ENCODE data around the gene AKAP12.
"Not testable (repeated sequence)": the region's sequence is repeated elsewhere in the genome, so short reads cannot be mapped to it uniquely, and the experiment has no call there.

AKAP12 gene

GRCh38 chr6:151338651-151339200, 99.0 kb downstream of the AKAP12 start:
- Histone ChIP-seq H3K36me3 (ENCODE audit: insufficient read depth, low read length) (peaks cover 17% of the 10 kb centered on the region), H3K9ac (ENCODE audit: low read length) (no peak overlapping the region), H3K27ac (ENCODE audit: low read depth, low read length) (no peak overlapping the region), H3K4me1 (ENCODE audit: insufficient read depth, low read length) (peaks cover 15% of the 10 kb centered on the region), H3K9me3 (ENCODE audit: low read length) (no peaks in the 10 kb centered on the region), H3K4me3 (ENCODE audit: low read depth in 1 of 2, low read length in 2 of 2) (no peak overlapping the region), H3K27me3 (ENCODE audit: control insufficient read depth in 1 of 2, insufficient read depth in 2 of 2, low read length in 2 of 2) (no peaks in the 10 kb centered on the region)

GRCh38 chr6:151339369-151339768, 99.6 kb downstream of the AKAP12 start:
- Histone ChIP-seq H3K27me3 (ENCODE audit: control insufficient read depth in 1 of 2, insufficient read depth in 2 of 2, low read length in 2 of 2) (no peaks in the 10 kb centered on the region), H3K4me3 (ENCODE audit: low read depth in 1 of 2, low read length in 2 of 2) (no peak overlapping the region), H3K36me3 (ENCODE audit: insufficient read depth, low read length) (peaks cover 17% of the 10 kb centered on the region), H3K27ac (ENCODE audit: low read depth, low read length) (no peak overlapping the region), H3K9ac (ENCODE audit: low read length) (no peak overlapping the region), H3K9me3 (ENCODE audit: low read length) (no peaks in the 10 kb centered on the region), H3K4me1 (ENCODE audit: insufficient read depth, low read length) (peaks cover 15% of the 10 kb centered on the region)

- Histone ChIP-seq H3K27me3 (ENCODE audit: control insufficient read depth in 1 of 2, insufficient read depth in 2 of 2, low read length in 2 of 2) (no peaks in the 10 kb centered on the region), H3K4me1 (ENCODE audit: insufficient read depth, low read length) (peaks cover 15% of the 10 kb centered on the region), H3K9me3 (ENCODE audit: low read length) (no peaks in the 10 kb centered on the region), H3K9ac (ENCODE audit: low read length) (no peak overlapping the region), H3K4me3 (ENCODE audit: low read depth in 1 of 2, low read length in 2 of 2) (no peak overlapping the region), H3K36me3 (ENCODE audit: insufficient read depth, low read length) (peaks cover 17% of the 10 kb centered on the region), H3K27ac (ENCODE audit: low read depth, low read length) (no peak overlapping the region)
Measured at GRCh38 chr6:151340219-151340978, 100.6 kb downstream of the AKAP12 start.

- Histone ChIP-seq H3K9ac (ENCODE audit: low read length) (no peak overlapping the region), H3K4me1 (ENCODE audit: insufficient read depth, low read length) (peaks cover 24% of the 10 kb centered on the region), H3K4me3 (ENCODE audit: low read depth in 1 of 2, low read length in 2 of 2) (no peak overlapping the region), H3K9me3 (ENCODE audit: low read length) (no peaks in the 10 kb centered on the region), H3K36me3 (ENCODE audit: insufficient read depth, low read length) (peaks cover 12% of the 10 kb centered on the region), H3K27ac (ENCODE audit: low read depth, low read length) (no peak overlapping the region), H3K27me3 (ENCODE audit: control insufficient read depth in 1 of 2, insufficient read depth in 2 of 2, low read length in 2 of 2) (no peaks in the 10 kb centered on the region)
Measured at GRCh38 chr6:151341476-151342195, 101.9 kb downstream of the AKAP12 start.

GRCh38 chr6:151342750-151343149, 103.0 kb downstream of the AKAP12 start:
- H3K36me3 ChIP-seq (ENCODE audit: insufficient read depth, low read length) = peaks cover 12% of the 10 kb centered on the region
- not testable (repeated sequence) for H3K9me3 ChIP-seq (ENCODE audit: low read length); H3K9ac ChIP-seq (ENCODE audit: low read length); H3K27ac ChIP-seq (ENCODE audit: low read depth, low read length); H3K27me3 ChIP-seq (ENCODE audit: control insufficient read depth in 1 of 2, insufficient read depth in 2 of 2, low read length in 2 of 2); H3K4me3 ChIP-seq (ENCODE audit: low read depth in 1 of 2, low read length in 2 of 2)
- peaks cover 28% of the 10 kb centered on the region for H3K4me1 ChIP-seq (ENCODE audit: insufficient read depth, low read length)

GRCh38 chr6:151349651-151350270, 110.0 kb downstream of the AKAP12 start:
- Histone ChIP-seq H3K4me1 (ENCODE audit: insufficient read depth, low read length) (peaks cover 14% of the 10 kb centered on the region), H3K9me3 (ENCODE audit: low read length) (no peaks in the 10 kb centered on the region), H3K27me3 (ENCODE audit: control insufficient read depth in 1 of 2, insufficient read depth in 2 of 2, low read length in 2 of 2) (no peaks in the 10 kb centered on the region), H3K9ac (ENCODE audit: low read length) (no peak overlapping the region), H3K4me3 (ENCODE audit: low read depth in 1 of 2, low read length in 2 of 2) (no peak overlapping the region), H3K27ac (ENCODE audit: low read depth, low read length) (no peak overlapping the region), H3K36me3 (ENCODE audit: insufficient read depth, low read length) (peaks cover 40% of the 10 kb centered on the region)

GRCh38 chr6:151350442-151351145, 110.8 kb downstream of the AKAP12 start:
- no peaks in the 10 kb centered on the region for H3K9me3 ChIP-seq (ENCODE audit: low read length)
- H3K27me3 ChIP-seq (ENCODE audit: control insufficient read depth in 1 of 2, insufficient read depth in 2 of 2, low read length in 2 of 2) = no peaks in the 10 kb centered on the region
- peaks cover 43% of the 10 kb centered on the region for H3K36me3 ChIP-seq (ENCODE audit: insufficient read depth, low read length)
- H3K4me3 ChIP-seq (ENCODE audit: low read depth in 1 of 2, low read length in 2 of 2) = no peak overlapping the region
- H3K9ac ChIP-seq (ENCODE audit: low read length) = no peak overlapping the region
- H3K4me1 ChIP-seq (ENCODE audit: insufficient read depth, low read length) = peaks cover 14% of the 10 kb centered on the region
- no peak overlapping the region for H3K27ac ChIP-seq (ENCODE audit: low read depth, low read length)

- H3K4me3 ChIP-seq (ENCODE audit: low read depth in 1 of 2, low read length in 2 of 2) = no peak overlapping the region
- no peaks in the 10 kb centered on the region for H3K9me3 ChIP-seq (ENCODE audit: low read length)
- H3K9ac ChIP-seq (ENCODE audit: low read length) = no peak overlapping the region
- H3K36me3 ChIP-seq (ENCODE audit: insufficient read depth, low read length) = peaks cover 46% of the 10 kb centered on the region
- no peak overlapping the region for H3K27ac ChIP-seq (ENCODE audit: low read depth, low read length)
- H3K4me1 ChIP-seq (ENCODE audit: insufficient read depth, low read length) = peaks cover 8% of the 10 kb centered on the region
- H3K27me3 ChIP-seq (ENCODE audit: control insufficient read depth in 1 of 2, insufficient read depth in 2 of 2, low read length in 2 of 2) = no peaks in the 10 kb centered on the region
Measured at GRCh38 chr6:151351146-151351700, 111.5 kb downstream of the AKAP12 start.

GRCh38 chr6:151351731-151352130, 112.0 kb downstream of the AKAP12 start:
- H3K36me3 ChIP-seq (ENCODE audit: insufficient read depth, low read length) = peaks cover 46% of the 10 kb centered on the region
- peaks cover 10% of the 10 kb centered on the region for H3K4me1 ChIP-seq (ENCODE audit: insufficient read depth, low read length)
- no peak overlapping the region for H3K27ac ChIP-seq (ENCODE audit: low read depth, low read length)
- no peaks in the 10 kb centered on the region for H3K9me3 ChIP-seq (ENCODE audit: low read length)
- H3K9ac ChIP-seq (ENCODE audit: low read length) = no peak overlapping the region
- no peaks in the 10 kb centered on the region for H3K27me3 ChIP-seq (ENCODE audit: control insufficient read depth in 1 of 2, insufficient read depth in 2 of 2, low read length in 2 of 2)
- H3K4me3 ChIP-seq (ENCODE audit: low read depth in 1 of 2, low read length in 2 of 2) = no peak overlapping the region

GRCh38 chr6:151352410-151353396, 112.9 kb downstream of the AKAP12 start:
- peaks cover 7% of the 10 kb centered on the region for H3K4me1 ChIP-seq (ENCODE audit: insufficient read depth, low read length)
- peaks cover 46% of the 10 kb centered on the region for H3K36me3 ChIP-seq (ENCODE audit: insufficient read depth, low read length)
- H3K4me3 ChIP-seq (ENCODE audit: low read depth in 1 of 2, low read length in 2 of 2) = no peak overlapping the region
- H3K27me3 ChIP-seq (ENCODE audit: control insufficient read depth in 1 of 2, insufficient read depth in 2 of 2, low read length in 2 of 2) = no peaks in the 10 kb centered on the region
- H3K9me3 ChIP-seq (ENCODE audit: low read length) = no peaks in the 10 kb centered on the region
- no peak overlapping the region for H3K9ac ChIP-seq (ENCODE audit: low read length)
- no peak overlapping the region for H3K27ac ChIP-seq (ENCODE audit: low read depth, low read length)
